Glomerular visceral epithelial cell (primary cell): ENCODE measurements around the gene MR1.

Experiments used
- DNase-seq: peaks from one replicate; pipeline ENCODE4 v3.0.0-alpha.2; 2016; ENCODE audit errors: extremely low spot score

The MR1 gene

DNA sequence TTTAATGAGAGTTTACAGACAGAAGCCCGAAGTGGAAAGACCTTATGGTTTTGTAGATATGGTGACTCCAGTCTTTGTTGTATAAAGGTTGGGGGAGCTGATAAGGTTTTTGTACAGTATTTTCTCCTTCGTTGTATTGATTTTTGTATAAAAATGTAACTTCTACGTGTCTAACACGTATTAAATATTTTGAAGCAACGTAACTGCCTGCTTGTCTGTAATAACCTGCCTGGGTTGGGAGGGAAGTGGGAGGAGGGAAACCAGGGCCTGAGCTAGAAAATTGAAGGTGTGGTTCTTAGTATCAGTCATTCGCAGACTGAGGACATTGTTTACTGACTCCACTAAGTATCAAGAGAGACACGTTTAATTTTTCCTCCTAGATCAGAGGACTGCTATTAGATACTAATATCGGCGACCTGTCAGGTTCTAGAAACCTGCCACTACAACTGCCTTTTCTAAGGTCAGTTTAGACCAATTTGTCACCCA lies 56.9 kb downstream of the MR1 start:
- DNase-seq, result no peak

DNA sequence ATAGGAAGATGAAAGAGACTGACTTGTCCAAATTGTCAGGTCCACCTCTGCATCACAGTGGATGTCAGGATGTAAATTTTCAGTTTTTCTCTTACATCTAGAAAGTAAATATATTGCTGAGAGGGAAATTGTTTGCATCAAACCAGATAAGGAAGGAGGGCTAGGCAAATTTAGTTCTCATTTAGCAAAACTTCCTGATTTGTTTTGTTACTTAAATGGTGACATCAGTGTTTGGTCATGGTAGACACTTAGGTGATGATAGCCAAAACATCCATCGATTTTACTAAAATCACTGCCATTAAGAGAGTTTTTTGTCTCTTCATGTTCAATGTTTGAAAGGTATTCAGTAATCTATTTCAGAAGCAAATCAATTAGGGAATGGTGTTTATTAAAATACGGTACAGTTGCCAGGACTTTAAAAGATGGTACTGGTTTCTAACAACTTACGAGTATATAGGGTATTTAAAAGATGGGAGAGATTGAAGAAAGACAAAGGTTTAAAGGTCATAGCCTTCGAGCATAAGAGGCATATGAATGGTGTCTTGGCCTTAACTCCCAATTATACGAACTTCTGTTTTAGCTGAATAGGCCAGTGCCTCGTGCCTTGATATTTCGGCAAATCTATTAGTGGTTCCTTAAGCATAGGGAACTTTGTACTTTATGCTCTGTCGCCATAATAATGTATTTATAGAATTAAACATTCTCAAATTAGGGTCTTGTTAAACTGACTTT lies 57.7 kb downstream of the MR1 start:
- DNase-seq, result no peak

DNA sequence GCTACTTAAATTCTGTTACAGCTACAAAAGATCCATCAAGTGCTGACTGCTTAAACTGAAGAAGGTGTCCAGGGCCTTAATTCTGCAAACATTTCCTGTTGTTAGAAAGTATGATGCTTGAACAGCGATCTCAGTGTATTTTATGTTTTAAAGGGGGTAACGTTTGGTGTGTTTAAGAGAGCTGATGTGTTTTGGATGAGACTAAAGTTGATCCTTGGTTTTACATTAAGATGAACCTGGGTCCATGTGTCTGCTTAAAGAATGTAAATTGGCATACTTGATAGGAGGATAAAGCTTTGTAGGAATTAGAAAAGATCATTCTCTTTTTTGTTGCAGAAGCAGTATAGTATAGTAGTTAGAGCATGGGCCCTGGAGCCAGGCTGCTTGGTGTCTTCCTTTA lies 58.3 kb downstream of the MR1 start:
- no peak for DNase-seq

DNA sequence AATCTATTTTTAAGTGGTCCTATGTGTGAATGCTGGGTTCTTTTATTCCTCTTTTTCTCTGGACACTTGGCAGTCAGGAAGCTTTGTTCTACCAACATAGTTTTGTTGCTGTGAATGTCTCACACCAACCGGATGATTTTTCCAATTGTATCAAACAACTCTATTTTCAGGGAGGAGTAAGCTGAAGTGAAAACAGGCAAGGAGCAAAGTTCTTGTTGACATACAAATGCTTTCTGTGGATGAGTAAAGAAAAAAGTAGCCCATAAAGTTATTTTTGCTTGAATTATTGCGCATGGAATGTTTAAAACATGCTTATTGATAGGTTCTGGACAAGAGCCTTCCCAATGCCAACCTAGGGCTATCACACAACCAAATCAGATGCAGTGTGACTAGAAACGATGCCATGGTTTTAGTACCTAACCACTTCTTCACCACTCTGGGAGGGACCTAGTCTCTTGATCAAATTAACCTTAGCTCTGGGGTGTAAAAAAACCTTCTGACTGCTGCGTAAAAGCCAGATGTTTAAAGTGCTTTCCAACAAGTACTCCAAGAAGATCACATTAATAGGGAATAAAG lies 59.2 kb downstream of the MR1 start:
- no peak for DNase-seq

DNA sequence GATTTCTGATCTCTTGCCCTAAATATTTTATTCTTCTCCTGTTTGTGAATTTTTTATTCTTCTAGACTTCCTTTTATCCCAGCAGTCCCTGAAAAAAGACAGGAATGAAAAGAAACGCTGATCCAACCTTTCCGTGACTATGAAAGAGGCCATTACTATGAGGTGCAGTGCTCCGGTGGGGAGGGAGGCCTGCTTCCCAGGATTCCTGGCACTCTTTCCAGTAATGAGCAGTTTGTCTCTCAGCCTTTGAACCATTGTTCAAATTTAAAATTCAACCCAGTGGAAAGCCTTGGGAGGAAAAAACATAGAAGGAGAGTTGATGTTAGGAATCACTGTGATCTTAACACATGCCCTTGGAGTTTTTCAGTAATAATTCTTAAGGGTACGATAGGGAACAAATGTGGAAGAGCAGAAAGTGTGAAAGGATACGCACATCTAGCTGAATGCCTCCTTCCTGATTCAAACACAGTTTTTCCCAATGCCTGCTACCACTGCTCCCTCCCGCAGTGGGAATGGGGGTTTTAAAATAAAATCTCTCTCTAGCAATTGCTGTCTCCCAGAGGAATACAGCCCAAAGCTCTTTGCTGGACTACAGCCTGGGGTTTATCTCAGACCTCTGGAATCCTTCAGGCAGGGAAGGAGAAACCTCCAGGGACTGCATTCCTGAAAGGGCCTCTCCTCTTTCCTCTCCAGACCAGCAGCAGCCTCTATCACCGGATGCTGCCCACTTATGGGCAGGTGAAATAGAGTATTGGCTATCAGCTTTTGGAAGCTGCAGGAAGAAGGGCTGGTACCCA lies 60.8 kb downstream of the MR1 start:
- DNase-seq, result peak; percentile 57

DNA sequence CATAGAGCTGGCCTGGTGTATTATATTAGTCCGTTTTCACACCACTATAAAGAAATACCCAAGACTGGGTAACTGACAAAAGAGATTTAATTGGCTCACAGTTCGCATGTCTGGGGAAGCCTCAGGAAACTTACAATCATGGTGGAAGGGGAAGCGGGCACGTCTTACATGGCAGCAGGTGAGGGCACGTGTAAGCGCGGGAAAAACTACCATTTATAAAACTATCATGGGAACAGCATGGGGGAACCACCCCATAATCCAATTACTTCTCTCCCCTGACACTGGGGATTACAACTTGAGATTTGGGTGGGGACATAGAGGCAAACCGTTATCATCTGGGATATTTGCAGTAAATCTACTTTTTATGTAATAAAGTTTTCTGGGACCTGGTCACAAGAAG lies 61.5 kb downstream of the MR1 start:
- DNase-seq, result no peak

DNA sequence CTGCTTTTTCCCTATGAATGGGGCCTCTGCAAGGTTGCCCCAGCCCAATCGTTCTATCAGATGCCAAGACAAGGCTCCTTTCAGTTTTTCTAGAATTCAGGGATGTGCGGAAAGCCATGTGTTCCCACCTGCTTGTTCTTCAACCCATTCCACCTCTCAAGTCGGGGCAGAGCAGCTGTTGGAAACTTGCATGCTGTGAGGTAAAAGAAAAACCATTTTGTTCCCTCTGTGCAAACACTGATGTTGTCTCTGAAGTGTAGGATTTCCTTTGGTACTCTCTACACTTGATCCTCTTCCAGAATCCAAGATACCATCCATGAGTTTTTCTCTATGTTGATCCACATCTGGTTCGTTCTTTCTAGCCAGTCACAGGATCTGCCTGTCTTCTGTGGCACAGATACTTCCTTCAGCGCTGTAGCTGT lies 62.0 kb downstream of the MR1 start:
- DNase-seq, result no peak

DNA sequence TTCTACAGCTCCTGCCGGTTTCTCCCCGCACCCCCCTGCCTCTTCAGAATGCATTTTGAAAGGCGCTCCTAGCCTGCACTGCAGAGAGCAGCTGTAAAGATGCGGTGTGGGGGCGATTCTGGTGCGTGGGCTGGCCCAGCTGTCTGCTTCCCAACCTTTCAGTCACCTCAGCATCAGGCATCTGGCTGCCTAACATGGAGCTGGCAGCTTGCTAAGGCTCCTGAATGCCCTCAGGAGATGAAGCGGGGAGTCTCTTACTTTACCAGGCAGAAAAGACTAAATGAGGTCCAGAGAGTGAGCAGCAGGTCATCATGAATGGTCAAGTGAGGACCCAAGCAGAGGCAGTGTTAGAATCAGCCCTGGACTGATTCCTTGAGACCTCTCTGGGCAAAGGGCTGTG lies 63.5 kb downstream of the MR1 start:
- DNase-seq, result no peak

DNA sequence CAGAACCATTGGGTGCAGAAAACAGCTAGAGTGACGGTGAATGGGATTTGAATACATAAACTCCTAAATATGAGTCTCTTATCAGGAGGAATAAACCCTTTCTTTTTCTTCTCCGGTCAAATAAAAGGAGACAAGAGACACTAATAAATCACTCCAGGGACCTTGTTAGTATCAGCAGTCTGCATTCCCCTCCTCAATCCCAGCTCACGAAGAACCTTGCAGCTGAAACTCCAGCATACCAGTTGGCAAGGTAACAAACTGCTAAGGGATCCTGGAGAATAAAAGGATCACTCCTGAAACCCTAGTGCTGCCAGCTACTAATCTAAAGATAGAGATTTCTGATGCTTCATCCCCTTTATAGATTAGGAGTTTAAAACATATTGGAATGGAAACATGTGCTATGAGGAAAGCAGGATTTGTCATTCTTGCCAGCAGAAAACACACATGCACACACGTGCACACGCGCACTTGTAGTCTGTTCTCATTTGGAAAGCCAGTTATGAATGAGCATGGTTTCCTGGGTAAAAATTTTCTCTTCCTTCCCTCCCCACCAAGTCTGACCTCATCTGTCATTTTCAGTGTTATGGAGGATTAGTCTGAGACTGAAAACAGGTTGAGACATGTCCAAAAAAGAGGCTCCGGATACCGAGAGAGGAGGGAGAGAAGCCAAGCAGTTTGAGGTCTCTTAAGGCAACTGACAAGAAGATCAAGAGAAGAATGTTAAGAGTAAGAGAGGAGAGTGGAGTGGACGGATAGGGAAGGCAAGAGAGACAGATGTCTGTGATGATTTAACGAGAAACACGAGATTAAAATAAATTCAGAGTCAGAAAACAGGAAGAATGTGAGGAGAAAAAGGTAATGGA lies 65.6 kb downstream of the MR1 start:
- DNase-seq, result peak; percentile 48

DNA sequence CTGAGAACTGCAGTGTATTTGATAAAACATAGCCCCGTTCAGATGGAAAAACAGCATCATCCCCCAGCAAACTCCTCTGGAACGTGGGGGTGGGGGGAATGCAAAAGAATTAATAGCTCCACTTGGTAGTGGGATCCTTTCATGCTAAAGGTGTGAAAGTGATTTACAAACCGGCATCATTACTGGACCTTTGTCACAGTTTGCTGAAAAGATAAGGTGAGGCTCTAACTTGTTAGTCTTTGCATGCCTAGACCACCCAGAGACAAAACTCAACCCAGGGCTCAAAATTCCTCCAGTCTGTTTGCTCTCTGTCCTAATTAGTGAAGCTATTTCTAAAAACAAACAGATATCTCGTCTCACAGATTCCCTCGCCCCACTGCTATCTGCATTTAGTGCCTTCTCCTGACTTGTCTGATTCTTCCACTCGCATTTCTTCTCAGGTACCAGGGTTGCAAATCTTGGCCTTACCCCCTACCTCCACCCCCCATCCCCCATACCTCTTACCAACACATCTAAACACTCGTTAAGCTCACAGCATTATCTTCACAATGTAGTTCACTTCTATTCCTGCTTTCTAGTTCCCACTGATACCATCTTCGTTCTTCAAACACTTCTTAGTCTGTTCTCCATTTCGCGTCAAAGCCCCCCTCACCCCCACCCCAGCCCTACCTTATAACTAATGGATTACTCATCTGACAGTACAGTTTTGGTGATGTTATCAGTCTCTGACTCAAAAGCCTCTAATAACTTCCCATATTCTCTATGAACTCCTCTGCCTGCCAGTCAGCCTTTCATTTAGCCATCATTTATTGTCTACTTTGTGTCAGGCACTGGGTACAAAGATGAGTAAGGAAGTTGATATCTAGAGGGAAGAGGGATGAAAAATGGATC lies 66.5 kb downstream of the MR1 start:
- DNase-seq, result no peak

DNA sequence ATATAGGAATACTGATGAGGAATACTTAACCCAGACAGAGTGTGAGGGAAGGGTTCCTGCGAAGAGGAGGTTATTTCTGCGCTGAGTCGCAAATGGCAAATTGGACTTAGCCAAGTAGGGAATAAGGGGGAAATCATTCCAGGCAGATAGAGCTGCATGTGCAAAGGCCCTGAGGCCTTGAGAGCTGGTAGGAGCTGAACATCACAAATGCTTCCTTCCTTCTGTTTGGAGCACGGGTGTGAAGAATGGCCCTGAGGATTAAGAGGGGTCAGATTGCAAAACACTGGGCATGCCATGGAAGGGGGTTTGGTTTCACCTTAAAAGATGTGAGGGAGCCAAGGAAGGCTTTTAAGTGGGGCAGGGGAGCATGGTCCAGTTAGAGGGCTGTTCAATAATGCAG lies 67.2 kb downstream of the MR1 start:
- DNase-seq, result no peak

DNA sequence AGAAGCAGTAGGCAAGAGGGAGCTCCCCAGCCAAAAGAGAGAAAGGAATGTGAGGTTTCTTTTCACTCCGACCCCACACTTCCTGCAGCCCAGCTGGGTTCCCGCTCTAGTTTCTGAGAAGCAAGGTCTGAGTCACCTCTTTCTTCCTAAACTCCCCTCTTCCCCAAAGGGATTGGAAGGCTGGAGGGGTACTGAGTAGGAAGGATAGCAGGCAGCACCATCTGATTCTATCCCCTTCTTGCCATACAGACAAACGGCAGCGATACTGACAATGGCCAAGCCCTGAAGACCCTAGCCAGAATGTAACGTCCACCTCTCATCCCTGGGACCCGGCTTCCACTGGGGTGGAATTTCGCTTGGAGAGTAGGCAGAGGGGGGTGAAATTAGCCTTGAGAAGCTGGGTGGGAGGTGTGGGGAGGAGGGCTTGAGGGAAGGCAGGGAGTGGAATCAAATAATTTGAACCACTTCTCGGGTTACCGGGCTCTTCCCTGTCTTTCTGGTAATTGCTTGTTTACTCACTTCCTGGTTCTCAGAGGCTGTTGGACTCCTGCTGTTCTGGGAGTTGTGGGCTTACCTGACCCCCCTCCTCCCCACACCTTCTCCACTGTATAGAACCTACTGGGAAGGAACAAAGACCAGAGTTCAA lies 67.9 kb downstream of the MR1 start:
- peak; percentile 46 for DNase-seq

DNA sequence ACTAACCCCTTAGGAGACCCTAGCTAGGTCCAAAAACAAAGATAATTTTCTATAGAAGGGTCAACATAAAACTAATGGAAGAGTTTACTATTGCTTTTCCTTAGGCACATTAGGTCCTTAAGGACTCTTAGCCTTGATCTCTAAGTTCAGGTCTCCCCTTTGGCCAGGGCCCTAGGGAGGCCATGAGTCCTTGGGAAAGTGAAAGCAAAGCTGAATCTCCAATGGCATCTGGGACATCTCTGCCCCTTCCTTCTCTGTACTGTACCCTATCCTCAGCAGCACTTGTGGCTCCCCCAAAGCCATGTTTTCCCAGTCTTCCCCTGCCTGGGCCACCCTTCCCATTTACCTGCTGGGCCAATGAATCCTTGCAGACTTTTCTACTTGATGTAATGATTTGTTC lies 69.1 kb downstream of the MR1 start:
- no peak for DNase-seq

DNA sequence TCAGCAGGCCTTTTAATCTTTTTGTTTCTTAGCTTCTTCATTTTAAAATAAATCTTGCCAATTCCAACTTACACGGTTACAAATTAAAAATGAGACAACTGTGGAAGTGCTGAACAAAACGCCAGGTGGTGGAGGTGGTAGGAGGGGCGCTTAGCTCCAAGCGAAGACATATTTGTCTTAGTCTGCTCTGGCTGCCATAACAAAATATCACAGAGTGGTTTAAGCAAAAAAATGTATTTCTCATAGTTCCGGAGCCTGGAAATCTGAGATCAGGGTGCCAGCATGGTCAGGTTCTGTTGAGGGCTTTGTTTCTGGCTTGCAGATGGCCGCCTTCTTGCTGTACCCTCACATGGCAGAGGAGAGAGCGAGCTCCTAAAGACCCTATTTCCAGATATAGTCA lies 69.6 kb downstream of the MR1 start:
- DNase-seq, result no peak

DNA sequence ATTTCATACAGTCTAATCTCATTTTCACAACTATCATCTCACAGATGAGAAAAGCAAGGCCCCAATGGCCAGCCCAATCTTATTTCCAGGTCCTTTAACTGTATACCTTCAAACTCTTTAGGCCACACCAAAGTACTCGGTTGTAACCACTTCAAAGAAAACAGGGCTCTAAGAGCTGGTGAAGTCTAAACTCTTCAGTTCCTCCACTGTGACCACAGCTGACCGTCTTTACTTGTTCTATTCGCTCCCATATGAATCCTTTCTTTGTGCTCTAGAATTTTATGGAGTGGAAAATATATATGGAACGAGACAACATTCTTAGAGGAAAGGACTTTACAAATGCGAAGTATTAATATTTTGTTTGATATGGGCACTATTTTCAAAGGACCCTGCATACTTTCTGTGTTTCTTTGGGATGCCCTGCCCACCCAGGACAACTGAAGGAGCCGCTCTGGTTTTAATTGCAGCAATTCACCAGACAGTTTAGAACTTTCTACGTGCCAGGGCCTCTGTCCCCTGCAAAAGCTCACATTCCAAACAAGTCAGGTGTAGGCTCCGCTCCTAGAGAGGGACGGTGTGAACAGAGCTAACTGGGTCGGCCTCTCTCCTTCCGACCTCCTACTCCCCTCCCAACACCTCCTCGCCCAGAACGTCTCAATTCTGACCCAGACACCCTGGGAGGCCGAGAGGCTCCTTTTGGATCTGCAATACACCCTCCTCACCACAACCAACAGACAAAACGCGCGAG lies 70.4 kb downstream of the MR1 start:
- peak; percentile 53 for DNase-seq

DNA sequence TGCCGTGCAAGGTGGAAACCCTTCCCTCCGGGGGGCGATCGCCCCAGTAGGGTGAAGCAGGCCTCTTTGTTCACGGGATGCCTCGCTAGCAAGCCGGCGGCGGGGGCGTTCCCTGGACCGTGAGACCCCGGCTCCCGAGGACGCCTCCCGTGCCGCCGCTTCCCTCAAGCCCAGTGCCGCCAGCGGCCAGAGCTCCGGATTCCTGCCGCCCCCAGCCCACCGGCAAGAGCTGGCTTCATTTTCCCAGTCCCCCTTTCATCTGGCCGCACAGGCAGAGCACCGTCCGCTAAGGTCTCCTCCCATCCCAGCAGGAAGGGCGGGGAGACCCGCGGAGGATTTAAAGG lies 71.0 kb downstream of the MR1 start:
- no peak for DNase-seq

DNA sequence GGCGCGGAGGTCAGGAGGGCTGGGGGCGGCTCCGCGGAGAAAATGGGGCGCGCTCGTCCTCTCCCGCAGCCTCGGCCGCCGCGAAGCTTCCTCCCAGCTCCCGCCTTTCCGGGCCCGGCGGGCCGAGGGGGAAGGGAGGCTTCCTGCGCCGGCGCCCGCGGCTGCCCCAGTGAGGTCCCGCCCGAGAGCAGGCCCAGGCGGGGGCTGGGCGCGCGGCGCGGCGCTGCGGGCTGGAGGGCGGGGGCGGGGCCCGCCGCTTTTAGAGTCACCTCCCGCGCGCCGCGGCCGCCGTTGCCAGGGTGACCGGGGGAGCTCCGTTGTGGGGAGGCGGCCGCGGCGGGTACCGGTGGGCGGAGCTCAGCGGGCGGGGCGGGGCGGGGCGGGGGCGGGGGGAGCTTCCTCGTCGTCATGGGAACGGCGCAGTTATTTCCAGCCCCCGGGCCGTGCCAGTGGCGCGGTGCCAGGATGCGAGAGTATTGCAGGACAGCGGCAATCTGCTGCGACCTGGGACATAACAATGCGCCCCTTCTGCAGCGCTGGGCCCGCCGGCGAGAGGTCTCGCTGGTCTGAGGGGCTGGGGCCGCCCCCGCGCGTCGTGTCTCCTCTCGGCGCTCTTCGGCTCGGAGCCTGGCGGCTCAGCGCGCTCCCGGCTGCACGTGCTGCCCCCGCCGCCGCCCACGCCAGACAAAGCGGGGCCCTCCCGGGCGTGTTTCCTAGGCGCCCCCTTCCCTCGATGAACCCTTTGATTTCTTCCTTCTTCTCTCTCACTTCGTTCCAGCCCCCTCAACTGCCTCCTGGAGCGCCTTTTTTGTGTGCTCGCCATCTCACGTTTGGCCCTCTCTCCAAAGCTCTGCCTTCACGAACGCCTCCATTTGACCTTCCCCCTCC lies 71.6 kb downstream of the MR1 start:
- DNase-seq, result peak; percentile 94

DNA sequence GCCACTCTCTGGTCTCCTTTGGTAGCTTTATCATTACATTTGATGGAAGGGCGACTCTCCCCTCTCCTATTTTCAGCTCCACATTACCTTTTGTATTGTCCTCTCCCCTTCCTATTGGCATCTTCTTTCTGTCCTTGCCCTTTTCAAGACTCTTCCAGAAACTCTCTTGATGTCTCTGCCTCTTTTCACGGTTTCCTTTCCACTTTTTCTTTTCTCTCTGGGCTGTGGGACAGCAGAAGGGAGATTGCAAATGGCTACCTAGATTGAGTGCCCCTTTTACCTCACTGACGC lies 72.2 kb downstream of the MR1 start:
- no peak for DNase-seq

DNA sequence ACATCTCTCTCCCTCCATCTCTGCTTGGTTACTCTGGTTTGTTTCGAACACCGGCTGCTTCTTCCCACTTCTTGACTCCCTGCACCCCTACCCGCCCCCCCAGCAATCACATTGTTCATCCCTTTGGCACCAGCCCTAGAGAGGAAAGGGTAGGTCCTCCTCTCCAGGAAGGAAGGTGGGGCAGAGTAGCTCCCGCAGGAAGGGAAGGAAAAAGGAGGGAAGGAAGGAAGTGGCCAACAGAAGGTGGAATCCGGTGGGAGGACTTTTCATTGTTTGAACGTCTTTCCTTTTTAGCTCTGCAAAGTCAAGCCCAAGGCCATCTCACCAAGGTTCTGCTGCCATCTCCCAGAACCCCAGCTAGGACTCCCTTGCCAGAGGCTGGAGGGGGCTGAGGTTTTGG lies 72.7 kb downstream of the MR1 start:
- DNase-seq, result no peak
